Vagina (tissue), 2 donors: ENCODE data around the gene AP1B1. TPM values are rescaled to one million over a fixed set of nuclear protein-coding genes. Genes with fewer than 3 reads are reported as not detected.
"Not testable (repeated sequence)": the region's sequence is repeated elsewhere in the genome, so short reads cannot be mapped to it uniquely, and the experiment has no call there.

Experiments
- DNase-seq, 2 donors: peaks; one replicate each; pipeline ENCODE4 v3.0.0-alpha.2; 2017; ENCODE audit errors: extremely low spot score in 2 of 2
- H3K27ac ChIP-seq: fragments of 200-600 bp; sonication (generic); one replicate; pipeline ENCODE4 v1.5.1; 2019
- H3K27me3 ChIP-seq: fragments of 200-600 bp; sonication (generic); one replicate; pipeline ENCODE4 v1.5.1; 2019
- H3K36me3 ChIP-seq, 2 donors: fragments of 200-600 bp; sonication (generic); one replicate each; pipeline ENCODE4 v1.5.1; 2017 to 2019
- H3K4me1 ChIP-seq: fragments of 200-600 bp; sonication (generic); one replicate; pipeline ENCODE4 v1.5.1; 2019
- H3K4me3 ChIP-seq, 2 donors: fragments of 200-600 bp; sonication (generic); 1 replicate in 1 of 2; 2 replicates in 1 of 2; pipeline ENCODE4 v1.5.1; 2016 to 2019
- H3K9me3 ChIP-seq: fragments of 200-600 bp; sonication (generic); one replicate; pipeline ENCODE4 v1.5.1; 2019
- CTCF ChIP-seq, 3 experiments: fragments of 450-650 bp in 2 of 3; fragments of 200-600 bp in 1 of 3; sonication (generic) in 1 of 3; IDR thresholded peaks; one replicate each; pipeline ENCODE4 v1.5.1; 2017 to 2019; ENCODE audit warnings: antibody characterized with exemption in 3 of 3, mild to moderate bottlenecking in 2 of 3, moderate library complexity in 2 of 3
- POLR2A ChIP-seq, 2 donors: fragments of 450-650 bp; IDR thresholded peaks; one replicate each; pipeline ENCODE4 v1.6.1; 2017; ENCODE audit warnings: antibody characterized with exemption in 2 of 2, mild to moderate bottlenecking in 2 of 2, moderate library complexity in 2 of 2
- POLR2AphosphoS5 ChIP-seq, 2 donors: sonication (generic); formaldehyde crosslinking; IDR thresholded peaks; one replicate each; pipeline ENCODE4 v1.9.0; 2017; ENCODE audit warnings: antibody characterized with exemption in 2 of 2, mild to moderate bottlenecking in 2 of 2, low read depth in 1 of 2; ENCODE audit not compliant: insufficient read depth in 1 of 2
- intact Hi-C: fragments of 100-400 bp; cut with DNase I; formaldehyde crosslinking; loops from one replicate; pipeline ENCODE4 v1.15.1; 2023
- total RNA-seq: library from RNA; depleted of rRNA; stranded (reverse); fragments of >200 nt; gene quantifications from one replicate; pipeline ENCODE4 v1.2.3, GENCODE V29; 2016

AP1B1 gene
- total RNA-seq, 1 donor from 2014 or later = 60.9 TPM

- Histone ChIP-seq H3K27ac (no peak overlapping the region), H3K36me3 (peaks cover 0 to 66% of the 10 kb centered on the region in 2 donors), H3K27me3 (no peaks in the 10 kb centered on the region), H3K9me3 (no peaks in the 10 kb centered on the region), H3K4me3 (no peak overlapping the region), H3K4me1 (no peaks in the 10 kb centered on the region)
- no peak for DNase-seq
- intact Hi-C loops = no loop called here
- TF ChIP-seq POLR2A (IDR thresholded peaks at IDR 0.05) (no peak), POLR2AphosphoS5 (IDR thresholded peaks at IDR 0.05; ENCODE audit: insufficient read depth in 1 of 2, low read depth in 1 of 2) (no peak), CTCF (IDR thresholded peaks at IDR 0.05) (no peak)
Measured at GRCh38 chr22:29345932-29346331, 42.4 kb downstream of the AP1B1 start.

GRCh38 chr22:29344889-29345288 is 43.5 kb downstream of the AP1B1 start:
- H3K27me3 ChIP-seq, H3K4me3 ChIP-seq, intact Hi-C loops, H3K9me3 ChIP-seq, DNase-seq, H3K27ac ChIP-seq, H3K4me1 ChIP-seq: not testable (repeated sequence)
- H3K36me3 ChIP-seq = peaks cover 0 to 66% of the 10 kb centered on the region in 2 donors

GRCh38 chr22:29344137-29344536 is 44.2 kb downstream of the AP1B1 start:
- intact Hi-C loops = no loop called here
- DNase-seq = no peak
- TF ChIP-seq POLR2A (IDR thresholded peaks at IDR 0.05) (no peak), CTCF (IDR thresholded peaks at IDR 0.05) (no peak), POLR2AphosphoS5 (IDR thresholded peaks at IDR 0.05; ENCODE audit: insufficient read depth in 1 of 2, low read depth in 1 of 2) (no peak)
- peaks cover 0 to 66% of the 10 kb centered on the region in 2 donors for H3K36me3 ChIP-seq
- H3K4me3 ChIP-seq = no peak overlapping the region
- no peaks in the 10 kb centered on the region for H3K4me1 ChIP-seq
- H3K27ac ChIP-seq = no peak overlapping the region
- H3K9me3 ChIP-seq = no peaks in the 10 kb centered on the region
- no peaks in the 10 kb centered on the region for H3K27me3 ChIP-seq

- no peak overlapping the region for H3K27ac ChIP-seq
- H3K9me3 ChIP-seq = no peaks in the 10 kb centered on the region
- no peak for DNase-seq
- H3K4me3 ChIP-seq = no peak overlapping the region
- H3K27me3 ChIP-seq = no peaks in the 10 kb centered on the region
- H3K36me3 ChIP-seq = peaks cover 0 to 66% of the 10 kb centered on the region in 2 donors
- TF ChIP-seq POLR2A (IDR thresholded peaks at IDR 0.05) (no peak), CTCF (IDR thresholded peaks at IDR 0.05) (no peak), POLR2AphosphoS5 (IDR thresholded peaks at IDR 0.05; ENCODE audit: insufficient read depth in 1 of 2, low read depth in 1 of 2) (no peak)
- no peaks in the 10 kb centered on the region for H3K4me1 ChIP-seq
- intact Hi-C loops = no loop called here
Measured at GRCh38 chr22:29343313-29343805, 45.0 kb downstream of the AP1B1 start.

- TF ChIP-seq POLR2AphosphoS5 (IDR thresholded peaks at IDR 0.05; ENCODE audit: insufficient read depth in 1 of 2, low read depth in 1 of 2) (no peak), CTCF (IDR thresholded peaks at IDR 0.05) (no peak), POLR2A (IDR thresholded peaks at IDR 0.05) (no peak)
- intact Hi-C loops = no loop called here
- no peaks in the 10 kb centered on the region for H3K27me3 ChIP-seq
- H3K4me3 ChIP-seq = no peak overlapping the region
- DNase-seq = no peak
- H3K36me3 ChIP-seq = peaks cover 0 to 66% of the 10 kb centered on the region in 2 donors
- H3K4me1 ChIP-seq = no peaks in the 10 kb centered on the region
- H3K9me3 ChIP-seq = no peaks in the 10 kb centered on the region
- H3K27ac ChIP-seq = no peak overlapping the region
Measured at GRCh38 chr22:29342577-29343312, 45.6 kb downstream of the AP1B1 start.
